ENCODE measurements around the gene DUSP7.

The DUSP7 gene

GRCh38 chr3:52065264-52065756, 8.9 kb upstream of the DUSP7 start:
- no peak for DNase-seq

GRCh38 chr3:52064561-52064960, 8.2 kb upstream of the DUSP7 start:
- no peak for DNase-seq

- DNase-seq = no peak
These were observed 6.8 kb upstream of the DUSP7 start for GRCh38 chr3:52063026-52063723.

- DNase-seq = peak; percentile 22
These were observed 6.1 kb upstream of the DUSP7 start for GRCh38 chr3:52062505-52062904.

- no peak for DNase-seq
These were observed 4.9 kb upstream of the DUSP7 start for GRCh38 chr3:52061121-52061910.

GRCh38 chr3:52059781-52060180, 3.4 kb upstream of the DUSP7 start:
- no peak for DNase-seq

- DNase-seq = no peak
These were observed 1.6 kb upstream of the DUSP7 start for GRCh38 chr3:52057812-52058495.

GRCh38 chr3:52056968-52057811, 819 bp upstream of the DUSP7 start:
- DNase-seq = peak; percentile 90

GRCh38 chr3:52055537-52056351, 627 bp downstream of the DUSP7 start:
- no peak for DNase-seq

- DNase-seq = no peak
These were observed 1.5 kb downstream of the DUSP7 start for GRCh38 chr3:52054661-52055511.

- DNase-seq = no peak
These were observed 2.8 kb downstream of the DUSP7 start for GRCh38 chr3:52053307-52054304.

- DNase-seq = no peak
These were observed 3.5 kb downstream of the DUSP7 start for GRCh38 chr3:52052831-52053306.

- DNase-seq = no peak
These were observed 4.9 kb downstream of the DUSP7 start for GRCh38 chr3:52051444-52051843.

- DNase-seq = no peak
These were observed 5.8 kb downstream of the DUSP7 start for GRCh38 chr3:52050571-52050970.

GRCh38 chr3:52049503-52049902, 6.9 kb downstream of the DUSP7 start:
- no peak for DNase-seq

- DNase-seq = no peak
These were observed 8.9 kb downstream of the DUSP7 start for GRCh38 chr3:52047295-52047960.

- DNase-seq = no peak
These were observed 9.5 kb downstream of the DUSP7 start for GRCh38 chr3:52046902-52047239.

GRCh38 chr3:52046186-52046901, 10.0 kb downstream of the DUSP7 start:
- no peak for DNase-seq

Measured in NCI-H446 treated with DMSO at 0.1 percent for 48 hours (cell line).